NCI-H2029 (cell line): Measurements from ENCODE around the gene PARG.
A peak's percentile ranks its signal among the peaks of the same experiment; 100 is the strongest.
"Not testable (repeated sequence)": the region's sequence is repeated elsewhere in the genome, so short reads cannot be mapped to it uniquely, and the experiment has no call there.

Experiments
- DNase-seq: peaks from one replicate; lab custom pipeline; 2025; lab: John Stamatoyannopoulos, UW

Gene PARG

DNA sequence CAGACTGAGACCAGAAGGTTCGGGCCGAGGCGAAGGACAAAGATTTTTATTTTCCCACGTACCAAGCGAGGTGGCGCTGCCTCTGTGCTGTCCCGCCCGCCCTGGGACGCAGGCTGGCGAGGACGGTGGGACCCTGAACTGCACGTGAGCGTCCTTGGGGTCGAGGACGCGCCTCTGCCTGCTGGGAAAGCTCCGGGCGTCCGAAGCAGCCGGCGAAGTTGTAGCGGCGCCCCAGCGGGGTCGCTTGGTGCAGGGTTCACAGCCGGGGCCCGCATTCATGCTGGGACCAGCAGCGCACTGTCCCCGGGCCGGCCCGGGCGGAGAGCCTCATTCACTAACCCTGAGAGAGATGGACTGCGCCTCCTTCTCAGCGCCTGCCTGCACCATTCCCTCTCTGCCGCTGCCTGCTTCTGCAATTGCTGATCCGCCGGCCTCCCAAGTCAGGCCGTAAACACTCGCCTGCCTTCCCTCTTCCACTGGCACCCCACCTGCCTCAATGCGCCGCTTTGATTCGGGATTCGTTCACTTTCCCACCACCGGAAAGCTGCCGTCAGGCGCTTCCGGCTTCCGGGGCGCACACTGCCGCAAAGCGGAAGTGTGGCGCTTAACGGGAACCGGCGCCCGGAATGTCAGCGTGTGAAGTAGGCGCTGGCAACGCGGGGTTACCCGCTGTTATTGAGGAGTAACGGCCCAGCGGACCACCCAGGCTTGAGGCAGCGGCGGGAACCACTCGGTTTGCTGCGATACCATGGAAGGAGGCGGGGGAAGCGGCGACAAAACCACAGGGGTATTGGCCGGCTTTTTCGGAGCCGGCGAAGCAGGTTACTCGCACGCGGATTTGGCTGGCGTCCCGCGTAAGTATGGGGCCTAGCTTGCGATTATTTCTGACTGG, at the start of gene PARG, which contains the start of gene TIMM23B:
Gene PARG, minus strand, starts transcription at position 581 of the 892 bp plus-strand sequence. Its CDS starts 302 bp downstream, at position 279.
Gene TIMM23B, plus strand, starts transcription at position 607 of the 892 bp plus-strand sequence. Its CDS starts 142 bp downstream, at position 749.
- peak; percentile 19 for DNase-seq

DNA sequence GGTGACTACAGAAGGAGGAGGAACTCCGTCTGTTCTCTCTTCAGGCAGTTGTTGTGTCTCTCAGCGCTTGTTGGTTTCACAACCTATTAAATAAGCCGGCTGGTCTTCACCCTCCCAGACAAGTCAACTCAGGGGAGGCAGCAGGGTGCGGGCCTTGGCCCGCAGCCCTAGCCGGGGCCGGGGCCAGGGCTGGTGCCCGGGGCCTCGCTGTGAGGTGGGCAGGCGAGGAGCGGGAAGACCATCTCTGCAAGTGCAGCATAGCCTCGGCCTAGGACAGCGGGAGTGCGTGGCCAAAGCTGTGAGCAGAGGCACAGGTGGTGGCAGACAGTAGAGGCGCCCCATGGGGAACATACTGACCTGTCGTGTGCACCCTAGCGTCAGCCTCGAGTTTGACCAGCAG, 46.5 kb upstream of the PARG start, which contains the start of gene AGAP6:
Gene AGAP6, plus strand, starts transcription at position 31 of the 400 bp plus-strand sequence. Its CDS starts 310 bp downstream, at position 341.
- DNase-seq: not testable (repeated sequence)

GRCh38 chr10:49987207-49987606, 45.4 kb upstream of the PARG start:
- DNase-seq: not testable (repeated sequence)

GRCh38 chr10:49977756-49978155, 35.9 kb upstream of the PARG start:
- not testable (repeated sequence) for DNase-seq

- DNase-seq: not testable (repeated sequence)
Observed at GRCh38 chr10:49972094-49972493, 30.3 kb upstream of the PARG start.

GRCh38 chr10:49971466-49971865, 29.6 kb upstream of the PARG start:
- not testable (repeated sequence) for DNase-seq

- DNase-seq: not testable (repeated sequence)
Observed at GRCh38 chr10:49970331-49970857, 28.6 kb upstream of the PARG start.

DNA sequence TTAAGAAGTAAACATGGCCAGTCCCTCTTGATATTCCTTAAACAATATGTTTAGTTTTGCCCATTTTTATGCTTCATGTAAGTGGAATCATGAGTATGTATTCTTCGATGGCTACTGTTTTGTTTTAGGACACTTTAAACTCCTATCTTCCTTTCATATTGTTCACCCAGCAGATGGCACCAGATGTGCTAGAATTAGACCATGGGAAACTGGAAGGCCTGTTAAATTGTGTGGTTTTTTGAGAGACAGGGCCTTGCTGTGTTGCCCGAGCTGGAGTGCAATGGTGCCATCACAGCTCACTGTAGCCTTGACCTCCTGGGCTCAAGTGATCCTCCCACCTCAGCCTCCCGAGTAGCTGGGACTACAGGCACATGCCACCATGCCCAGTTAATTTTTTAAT, 11.3 kb upstream of the PARG start:
- not testable (repeated sequence) for DNase-seq

- DNase-seq: not testable (repeated sequence)
Observed at GRCh38 chr10:49952006-49952405, 10.2 kb upstream of the PARG start.

GRCh38 chr10:49948737-49949136, 6.9 kb upstream of the PARG start:
- DNase-seq: not testable (repeated sequence)

- not testable (repeated sequence) for DNase-seq
Observed at GRCh38 chr10:49948142-49948541, 6.3 kb upstream of the PARG start.

GRCh38 chr10:49943607-49944006, 1.8 kb upstream of the PARG start:
- DNase-seq: not testable (repeated sequence)

GRCh38 chr10:49942339-49942705, 495 bp upstream of the PARG start:
- DNase-seq: not testable (repeated sequence)

- DNase-seq: not testable (repeated sequence)
Observed at GRCh38 chr10:49931959-49932728, 9.7 kb downstream of the PARG start.

- not testable (repeated sequence) for DNase-seq
Observed at GRCh38 chr10:49931276-49931675, 10.6 kb downstream of the PARG start.

DNA sequence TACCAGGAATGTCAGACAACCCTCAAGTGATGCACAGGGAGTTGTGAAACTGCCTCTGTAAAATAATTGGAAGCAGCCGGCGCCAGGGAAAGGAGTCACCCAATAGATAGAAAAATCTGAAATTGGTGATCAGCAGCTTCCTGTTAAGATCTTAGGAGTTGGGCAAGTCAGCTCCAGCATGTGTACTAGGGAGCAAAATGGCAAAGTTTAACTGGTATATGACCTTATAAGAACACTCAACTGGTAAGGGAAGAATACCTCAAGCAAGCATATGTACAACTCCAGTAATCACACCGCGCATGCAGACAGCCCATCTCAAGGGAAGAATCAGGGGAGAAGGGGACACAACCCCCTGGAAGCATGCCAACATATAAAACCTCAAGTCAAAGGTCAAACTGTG, 18.3 kb downstream of the PARG start:
- not testable (repeated sequence) for DNase-seq

DNA sequence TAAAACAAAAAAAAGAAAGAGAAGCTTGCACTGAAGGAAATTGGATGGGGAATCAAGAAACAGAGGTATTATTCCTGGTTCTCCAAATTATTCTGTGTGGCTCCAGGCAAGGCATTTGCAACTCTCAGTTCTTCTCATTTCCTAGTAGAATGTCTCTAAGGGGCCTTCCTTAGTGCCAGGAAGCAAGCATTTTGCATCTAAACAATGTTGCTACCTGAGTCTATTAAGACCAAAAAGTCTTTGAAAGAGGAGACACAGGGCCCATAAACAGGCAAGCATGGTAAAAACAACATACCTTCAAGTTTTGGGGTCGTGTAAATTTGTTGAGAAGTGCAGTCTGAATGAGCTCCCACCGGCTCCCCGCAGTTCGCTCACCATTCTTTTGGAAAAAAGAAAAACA, 19.8 kb downstream of the PARG start:
- DNase-seq: not testable (repeated sequence)

DNA sequence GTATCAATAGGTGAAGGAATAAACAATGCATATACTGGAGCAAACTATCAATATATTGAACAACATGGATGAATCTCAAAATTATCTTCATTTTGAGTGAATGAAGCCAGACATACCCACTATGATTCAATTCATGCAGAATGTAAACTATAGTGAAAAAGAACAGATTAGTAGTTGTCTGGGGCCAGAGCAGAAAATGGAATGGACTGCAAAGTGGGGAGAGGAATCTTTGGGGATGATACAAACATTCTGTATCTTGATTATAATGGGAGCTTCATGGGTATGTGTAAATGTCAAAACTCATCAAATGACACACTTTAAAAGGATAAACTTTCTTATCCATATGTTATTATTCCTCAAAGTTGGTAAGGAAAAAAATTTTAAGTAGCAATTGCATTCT, 23.9 kb downstream of the PARG start:
- not testable (repeated sequence) for DNase-seq

DNA sequence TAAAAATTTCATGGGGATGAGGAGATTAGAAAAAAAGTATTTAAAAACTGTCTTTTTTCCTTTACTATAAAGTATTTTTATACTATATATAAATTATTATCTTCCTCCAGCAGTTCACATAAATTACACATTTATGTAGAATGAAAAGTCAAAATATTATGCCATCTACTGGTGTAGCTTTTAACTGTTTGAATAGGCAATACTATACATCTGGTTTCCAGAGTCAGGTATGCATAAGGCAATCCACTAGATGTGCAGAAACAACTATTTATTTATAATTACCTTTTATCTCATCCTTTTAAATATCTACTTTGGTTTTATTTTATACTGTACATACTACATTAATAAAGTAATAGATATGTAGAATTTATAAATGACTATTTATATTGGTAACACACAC, 25.4 kb downstream of the PARG start:
- not testable (repeated sequence) for DNase-seq

GRCh38 chr10:49910295-49910694, 31.5 kb downstream of the PARG start:
- not testable (repeated sequence) for DNase-seq

DNA sequence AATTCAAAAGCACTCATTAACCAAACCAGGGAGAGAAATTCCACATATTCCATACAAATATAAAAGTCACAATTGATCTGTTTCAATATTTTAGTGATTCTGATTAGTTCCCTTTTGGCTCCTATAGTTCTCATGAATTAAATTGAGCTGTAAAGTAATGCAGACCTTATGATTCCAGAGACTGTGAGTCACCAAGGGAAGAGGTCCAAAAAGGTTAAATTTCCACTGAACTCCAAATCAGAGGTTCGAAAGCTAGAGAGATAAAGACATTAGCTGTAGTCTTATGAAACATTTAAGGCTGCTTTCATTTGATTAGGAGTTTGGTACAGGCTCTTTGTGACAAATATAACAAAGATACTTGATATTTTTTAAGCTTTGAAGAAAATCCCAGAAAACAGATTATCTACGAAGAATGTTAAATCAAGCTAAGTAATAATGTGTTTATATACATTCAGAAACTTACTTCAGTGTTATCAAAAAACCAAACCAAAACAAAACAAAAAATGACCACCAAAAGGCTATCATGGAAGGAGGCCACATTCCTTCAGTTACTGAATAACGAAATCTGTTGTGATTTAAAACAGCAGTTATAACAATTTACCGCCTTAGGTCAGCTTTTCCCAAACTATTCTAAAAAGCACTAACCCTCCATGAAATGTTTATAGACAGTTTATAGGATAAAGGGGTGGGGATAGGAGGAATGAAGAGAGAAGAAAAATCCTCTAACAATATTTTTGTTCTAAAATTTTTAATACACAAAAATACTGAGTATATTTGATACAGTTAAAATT, 33.3 kb downstream of the PARG start:
- DNase-seq: not testable (repeated sequence)
